ENCODE data around the gene PNKP. TPM values are rescaled to one million over a fixed set of nuclear protein-coding genes. Genes with fewer than 3 reads are reported as not detected.

Gene PNKP
- total and polyA plus RNA-seq, 9 of the 15 experiments (the other 6 are each of a cell fraction or from before 2014, with no cell fraction given): 2.8 to 85.4 (median 25.3) TPM

GRCh38 chr19:49844138-49845095 lies 23.0 kb downstream of the PNKP start:
- CTCF ChIA-PET (ENCODE audit: low intra/inter-chr PET ratio): no interaction called here
- 74% methylated on average over 18 of the region's 18 CpGs for WGBS (ENCODE audit: insufficient coverage, low coverage, missing lambda C conversion rate)
- POLR2A ChIA-PET: interaction anchor here (0.6 to 1.3 kb wide), 3 partner anchors 9 to 86 kb away, joined by 3 to 5 read pairs (median 4); no protein-coding TSS in a partner anchor

GRCh38 chr19:49843265-49843664 lies 24.1 kb downstream of the PNKP start:
- Histone ChIP-seq H3K27ac (ENCODE audit: extremely low read depth, low read depth, low read length) (no peak overlapping the region), H3K9me1 (ENCODE audit: control insufficient read depth, insufficient read depth, low read length) (peaks cover 3% of the 10 kb centered on the region), H3K4me2 (ENCODE audit: insufficient read depth, low read length) (no peak overlapping the region), H3K36me3 (ENCODE audit: control insufficient read depth, insufficient read depth, low read length) (peaks cover 26% of the 10 kb centered on the region), H4K20me1 (replicated peaks; ENCODE audit: control insufficient read depth, insufficient read depth, low read length) (no peaks in the 10 kb centered on the region), H3K9me3 (replicated peaks; ENCODE audit: control insufficient read depth, insufficient read depth, low read depth, low read length) (0 out of 2 replicates have a peak, but pooled peaks cover 3% of the 10 kb centered on the region), H2AFZ (ENCODE audit: low read depth, low read length) (no peak overlapping the region), H3K4me3 (no peak overlapping the region), H3K4me1 (replicated peaks in 1 of 2; ENCODE audit: control insufficient read depth in 2 of 2, insufficient read depth in 2 of 2, low read length in 2 of 2) (peaks cover 9 to 12% of the 10 kb centered on the region in 2 experiments), H3K79me2 (ENCODE audit: control insufficient read depth, insufficient read depth, low read length) (no peaks in the 10 kb centered on the region), H3K9ac (ENCODE audit: insufficient read depth in 1 of 2, low read depth in 2 of 2, low read length in 2 of 2) (no peak overlapping the region), H3K27me3 (ENCODE audit: control insufficient read depth in 2 of 2, insufficient read depth in 2 of 2, low read length in 2 of 2) (no peaks in the 10 kb centered on the region)
- DNase-seq (ENCODE audit: extremely low read depth in 1 of 4, low spot score in 3 of 4) (no peak), FAIRE-seq (no peak), ATAC-seq (no peak)
- in situ Hi-C loops (cut with MboI) (no loop called here), intact Hi-C loops (cut with micrococcal nuclease) (no loop called here)
- CTCF ChIA-PET (ENCODE audit: low intra/inter-chr PET ratio): no interaction called here
- 80% methylated on average over 3 of the region's 3 CpGs for WGBS (ENCODE audit: insufficient coverage, low coverage, missing lambda C conversion rate)
- TF ChIP-seq KDM4B (IDR thresholded peaks at IDR 0.05; ENCODE audit: borderline replicate concordance in 2 of 2, low read depth in 1 of 2) (no peak), HDAC1 (IDR thresholded peaks at IDR 0.05) (no peak), PPARD (CRISPR knock-in tag; IDR thresholded peaks at IDR 0.05) (no peak), ZFP30 (CRISPR knock-in tag; IDR thresholded peaks at IDR 0.05; ENCODE audit: borderline replicate concordance) (no peak), EZH2 (IDR thresholded peaks at IDR 0.05; ENCODE audit: borderline replicate concordance, low read depth, low read length) (no peak), POLR2H (tag; IDR thresholded peaks at IDR 0.05; ENCODE audit: low read depth) (no peak), ZNF143 (CRISPR knock-in tag; IDR thresholded peaks at IDR 0.05) (no peak), RBM15 (IDR thresholded peaks at IDR 0.05; ENCODE audit: insufficient read depth, low read length) (no peak), NFRKB (IDR thresholded peaks at IDR 0.05; ENCODE audit: low read depth) (no peak), SIX5 (IDR thresholded peaks at IDR 0.05; ENCODE audit: borderline replicate concordance in 1 of 2, insufficient read depth in 1 of 2, low read depth in 1 of 2, low read length in 2 of 2) (no peak), SMAD2 (IDR thresholded peaks at IDR 0.05; ENCODE audit: low read depth, low read length) (no peak), ZBTB1 (CRISPR knock-in tag; IDR thresholded peaks at IDR 0.05; ENCODE audit: borderline replicate concordance, low read depth) (no peak), HDAC2 (IDR thresholded peaks at IDR 0.05) (no peak), CXXC5 (CRISPR knock-in tag; IDR thresholded peaks at IDR 0.05) (no peak)
- BruUV-seq (replicated peaks): no TSS peak
- POLR2A ChIA-PET: interaction anchor here (0.6 to 1.3 kb wide), 2 partner anchors 8 to 250 kb away, joined by 3 to 5 read pairs; no protein-coding TSS in a partner anchor

More at GRCh38 chr19:49844138-49845095, 23.0 kb downstream of the PNKP start:
- Histone ChIP-seq H3K36me3 (ENCODE audit: control insufficient read depth, insufficient read depth, low read length) (peaks cover 15% of the 10 kb centered on the region; the same call in 2 of the 3 replicates), H3K27ac (ENCODE audit: extremely low read depth, low read depth, low read length) (no peak overlapping the region), H3K4me2 (ENCODE audit: insufficient read depth, low read length) (no peak overlapping the region), H3K9me1 (ENCODE audit: control insufficient read depth, insufficient read depth, low read length) (peaks cover 3% of the 10 kb centered on the region), H3K27me3 (ENCODE audit: control insufficient read depth in 2 of 2, insufficient read depth in 2 of 2, low read length in 2 of 2) (no peaks in the 10 kb centered on the region), H3K9me3 (replicated peaks; ENCODE audit: control insufficient read depth, insufficient read depth, low read depth, low read length) (0 out of 2 replicates have a peak, but pooled peaks cover 6% of the 10 kb centered on the region), H2AFZ (ENCODE audit: low read depth, low read length) (no peak overlapping the region), H3K79me2 (ENCODE audit: control insufficient read depth, insufficient read depth, low read length) (peaks cover 8% of the 10 kb centered on the region; the same call in 2 of the 3 replicates), H4K20me1 (replicated peaks; ENCODE audit: control insufficient read depth, insufficient read depth, low read length) (no peaks in the 10 kb centered on the region), H3K4me3 (no peak overlapping the region), H3K9ac (ENCODE audit: insufficient read depth in 1 of 2, low read depth in 2 of 2, low read length in 2 of 2) (peak overlapping the region in 1 of 2 experiments; percentile 70; a peak in 2 of 4 replicates), H3K4me1 (replicated peaks in 1 of 2; ENCODE audit: control insufficient read depth in 2 of 2, insufficient read depth in 2 of 2, low read length in 2 of 2) (peaks cover 20 to 23% of the 10 kb centered on the region in 2 experiments)
- DNase-seq (ENCODE audit: extremely low read depth in 1 of 4, low spot score in 3 of 4) (no peak), ATAC-seq (no peak), FAIRE-seq (no peak)
- in situ Hi-C loops (cut with MboI): no loop called here
- no TSS peak for BruUV-seq (replicated peaks)
- intact Hi-C loops (cut with micrococcal nuclease): loop anchor here (2.0 kb wide), 1 partner anchor 26 kb away; the partner anchor contains the start of gene MED25
- peak; percentile 32; the same call in 1 of the 2 replicates for TF ChIP-seq CEBPG (CRISPR knock-in tag; IDR thresholded peaks at IDR 0.05)
- no peak for TF ChIP-seq CEBPG (tag; conservative IDR thresholded peaks at IDR 0.05 in 1 of 2, IDR thresholded peaks at IDR 0.05 in 1 of 2)
- TF ChIP-seq EWSR1 (IDR thresholded peaks at IDR 0.05; ENCODE audit: borderline replicate concordance, low read depth, partially characterized antibody): no peak
